HG03439 (cell line): ENCODE measurements around the gene HSDL1.

ENCODE experiments used
- ATAC-seq: cut with Tn5 transposase; IDR thresholded peaks from one replicate; pipeline ENCODE4 v1.9.1; 2021; ENCODE audit warnings: mild to moderate bottlenecking, moderate library complexity; ENCODE audit not compliant: unreplicated experiment

Gene HSDL1

DNA sequence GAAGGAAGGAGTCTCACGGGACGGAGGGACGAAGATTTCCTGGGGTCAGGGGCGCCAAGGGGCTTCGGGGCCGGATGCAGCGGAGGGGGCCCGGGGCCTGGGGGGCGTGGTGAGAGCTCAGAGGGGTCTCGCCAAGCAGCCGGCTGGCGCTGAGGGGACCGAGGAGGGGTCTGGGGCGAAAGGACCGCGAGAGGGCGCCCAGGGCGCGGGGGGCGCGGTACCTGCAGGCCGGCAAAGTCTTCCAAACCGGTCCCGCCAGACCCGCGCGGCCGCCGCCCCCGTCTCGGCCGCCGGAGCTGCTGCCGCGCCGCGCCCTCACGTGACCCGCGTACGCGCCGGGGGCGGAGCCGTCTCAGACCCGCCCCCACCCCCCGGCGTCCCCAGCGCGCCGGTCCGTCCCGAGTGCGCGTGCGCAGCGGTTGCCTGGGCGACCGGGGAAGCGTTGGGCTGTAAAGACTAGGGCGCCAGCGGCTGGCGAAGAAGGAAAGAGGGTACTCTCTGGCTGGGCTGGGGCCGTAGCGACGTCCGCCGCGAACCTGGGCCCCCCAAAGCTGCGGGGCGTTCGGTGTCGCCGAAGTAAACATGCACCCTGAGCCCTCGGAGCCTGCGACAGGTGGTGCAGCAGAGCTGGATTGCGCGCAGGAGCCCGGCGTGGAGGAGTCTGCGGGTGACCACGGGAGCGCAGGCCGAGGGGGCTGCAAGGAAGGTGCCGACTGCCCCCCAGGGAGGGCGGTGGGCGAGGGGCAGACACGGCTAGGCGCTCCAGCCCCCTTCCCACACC is at the start of gene HSDL1, which contains the start of gene DNAAF1:
TSS of gene HSDL1 (minus strand) at position 319 of the 781 bp plus-strand sequence. CDS start 13,856 bp downstream, outside the sequence.
TSS of gene DNAAF1 (plus strand) at position 450 of the 781 bp plus-strand sequence. CDS start at position 583, 133 bp downstream.
- peak; percentile 76 for ATAC-seq

DNA sequence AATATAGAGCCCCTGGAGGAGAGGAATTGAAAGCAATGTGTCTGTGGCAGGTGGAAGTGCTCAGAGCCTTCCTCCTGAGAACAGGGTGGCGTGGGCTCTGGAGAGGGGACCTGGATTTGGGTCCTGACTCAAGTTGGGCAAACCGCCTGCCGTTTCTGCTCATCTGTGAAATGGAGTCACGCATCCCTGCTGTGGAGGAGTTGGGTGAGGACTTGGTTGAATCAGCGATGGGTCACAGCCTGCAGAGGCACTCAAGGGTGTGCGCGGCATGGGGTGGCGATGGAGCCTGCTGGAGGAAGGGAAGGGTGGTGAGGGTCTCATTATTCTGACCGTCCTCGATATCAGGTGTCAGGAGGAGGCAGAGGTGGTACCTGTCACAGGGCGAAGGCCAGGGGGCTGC is 49.0 kb upstream of the HSDL1 start:
- no peak for ATAC-seq

- no peak for ATAC-seq
These were observed 48.5 kb upstream of the HSDL1 start for GRCh38 chr16:84193480-84193879.

DNA sequence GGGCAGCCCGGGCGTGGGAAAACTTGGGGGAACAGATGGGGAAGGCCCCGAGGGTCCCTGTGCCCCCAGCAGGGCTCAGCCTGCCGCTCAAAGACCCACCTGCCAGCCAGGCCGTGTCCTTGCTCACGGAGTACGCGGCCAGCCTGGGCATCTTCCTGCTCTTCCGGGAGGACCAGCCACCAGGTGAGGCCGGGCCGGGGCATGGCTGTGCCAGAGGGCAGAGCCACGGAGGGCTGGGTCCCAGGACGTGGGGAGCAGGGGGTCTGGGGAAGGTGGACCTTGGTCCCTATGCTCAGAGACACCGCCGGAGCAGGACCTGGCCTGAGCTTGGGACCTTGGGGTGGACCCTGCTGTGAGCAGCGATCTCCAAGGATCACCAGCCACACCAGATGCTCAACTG is 46.5 kb upstream of the HSDL1 start:
- ATAC-seq: no peak

GRCh38 chr16:84190731-84191388 is 45.9 kb upstream of the HSDL1 start, which contains the start of gene ADAD2:
Gene ADAD2, plus strand, starts transcription at chr16:84191157. Its CDS starts 74 bp downstream, at chr16:84191231.
- ATAC-seq: no peak

- ATAC-seq: peak; percentile 86
These were observed 41.9 kb upstream of the HSDL1 start, which contains the start of gene TAF1C for GRCh38 chr16:84186685-84187437. Gene TAF1C, minus strand, starts transcription at chr16:84187057. Its CDS starts 2,069 bp downstream, at chr16:84184988.

GRCh38 chr16:84184775-84185174 is 39.8 kb upstream of the HSDL1 start:
- ATAC-seq: no peak

DNA sequence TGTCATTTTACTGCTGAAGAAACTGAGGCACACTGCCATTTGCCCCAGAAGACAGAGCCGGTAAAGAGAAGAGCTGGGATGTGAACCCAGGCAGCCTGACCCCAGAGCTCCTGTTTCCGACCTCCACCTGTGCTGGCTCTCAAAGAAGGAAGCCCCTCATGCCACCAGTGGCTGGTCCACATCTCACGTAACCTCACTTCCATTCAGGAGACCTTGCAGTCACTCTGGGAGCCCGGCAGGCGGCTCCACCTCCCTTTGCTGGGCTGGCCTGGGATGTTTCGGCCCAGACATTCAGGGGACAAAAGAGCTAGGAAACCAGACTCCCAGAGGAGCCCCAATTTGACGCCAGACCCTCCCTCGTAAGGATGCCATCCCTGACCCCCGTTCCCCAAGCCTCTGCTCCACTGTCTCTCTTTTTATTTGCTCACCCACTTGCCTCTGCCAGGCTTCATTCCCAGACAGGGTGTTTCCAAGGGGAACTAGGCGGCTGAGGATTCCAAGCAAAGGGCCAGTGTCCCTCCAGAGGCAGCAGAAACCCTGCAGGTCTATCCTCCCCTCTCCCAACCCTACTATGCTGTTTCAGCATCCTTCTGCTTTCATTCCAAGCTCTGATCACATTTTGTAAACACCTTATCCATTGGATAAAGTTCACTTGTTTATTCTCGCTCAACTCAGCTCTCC is 39.1 kb upstream of the HSDL1 start:
- ATAC-seq: no peak

DNA sequence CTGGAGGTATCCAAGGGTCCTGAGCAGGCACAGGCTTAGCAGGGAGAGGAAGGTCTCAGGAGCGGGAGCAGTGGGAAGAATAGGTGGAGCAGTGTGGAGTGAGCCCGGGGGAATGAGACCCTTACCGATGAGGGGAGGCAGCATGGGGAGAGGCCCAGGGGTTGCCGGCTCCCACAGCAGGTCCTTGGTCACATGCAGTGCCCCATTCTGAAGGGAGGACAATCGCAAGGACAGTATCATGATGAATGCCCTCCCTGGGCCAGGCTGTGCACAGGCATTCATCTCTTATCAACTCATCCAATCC is 38.5 kb upstream of the HSDL1 start:
- ATAC-seq: no peak

DNA sequence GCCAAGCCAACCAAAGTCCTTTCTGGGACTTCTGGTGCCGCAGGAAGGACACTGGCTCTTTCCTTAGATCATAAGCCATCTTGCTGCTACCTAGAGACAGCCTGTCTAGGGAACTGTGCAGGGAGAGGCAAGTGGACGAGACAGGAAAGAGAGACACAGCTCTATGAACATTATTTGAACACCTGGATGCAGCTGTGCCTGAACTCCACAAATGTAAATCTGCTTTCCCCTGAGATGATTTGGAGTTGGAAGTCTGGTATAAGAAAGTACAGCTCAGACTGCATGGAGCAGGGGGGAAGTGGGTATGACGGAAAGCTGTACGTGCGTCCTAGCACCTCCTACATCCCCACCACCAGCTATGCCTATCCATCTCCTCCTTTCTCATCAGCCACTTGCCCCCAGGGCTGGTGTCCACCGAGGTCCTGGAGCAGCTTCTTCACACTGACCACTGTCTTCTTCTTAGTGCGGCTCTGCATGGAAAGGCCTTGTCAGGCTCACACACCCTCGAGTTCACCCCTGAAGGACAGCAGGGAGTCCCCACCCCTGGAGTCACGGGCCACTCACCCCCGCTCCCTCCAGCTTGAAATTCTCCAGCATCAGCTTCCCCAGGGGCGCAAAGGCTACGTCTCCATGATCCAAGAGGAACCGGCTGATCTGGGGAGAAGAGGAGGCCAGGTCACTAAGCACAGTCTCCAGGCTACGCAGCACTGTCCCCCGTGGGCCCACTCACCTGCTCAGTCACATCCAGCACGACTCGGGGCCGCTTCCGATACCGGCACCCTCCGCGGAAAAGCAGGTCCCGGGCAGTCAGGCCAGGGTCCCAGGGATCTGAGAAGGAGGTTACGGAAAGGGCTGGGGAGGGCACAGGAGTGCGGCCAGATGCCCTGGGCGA is 37.9 kb upstream of the HSDL1 start:
- ATAC-seq: no peak

- ATAC-seq: no peak
These were observed 37.1 kb upstream of the HSDL1 start for GRCh38 chr16:84182104-84182503.

GRCh38 chr16:84181144-84181915 is 36.4 kb upstream of the HSDL1 start:
- ATAC-seq: no peak

DNA sequence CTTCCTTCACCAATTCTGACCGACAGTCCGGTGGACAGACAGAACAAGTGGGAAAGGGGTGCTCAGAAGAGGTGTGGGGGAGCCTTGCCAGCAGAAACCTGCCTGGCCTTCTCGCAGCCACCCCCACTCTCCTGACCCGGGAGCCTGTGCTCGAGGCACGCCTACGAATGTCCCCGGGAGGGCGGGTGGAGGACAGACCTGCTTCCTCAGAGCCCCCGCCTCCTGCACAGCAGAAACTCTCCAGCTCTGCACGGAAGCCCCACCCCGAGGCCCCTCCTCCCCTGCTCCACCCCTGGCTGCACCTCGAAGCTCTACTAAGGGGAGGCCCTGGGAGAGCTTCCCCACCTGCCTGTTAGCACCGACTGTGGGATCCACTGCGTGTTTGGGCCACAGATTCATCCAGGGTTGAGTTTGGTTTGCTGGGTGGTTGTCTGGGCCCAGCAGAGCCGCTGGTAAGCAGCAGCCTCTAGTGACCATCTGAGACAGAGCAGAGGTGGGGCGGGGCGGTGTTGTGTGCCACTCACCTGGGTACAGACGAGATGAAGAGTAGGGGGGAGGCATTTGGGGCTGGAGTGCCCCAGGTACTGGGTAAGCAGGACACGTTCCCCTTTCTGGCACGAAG is 35.7 kb upstream of the HSDL1 start:
- no peak for ATAC-seq

DNA sequence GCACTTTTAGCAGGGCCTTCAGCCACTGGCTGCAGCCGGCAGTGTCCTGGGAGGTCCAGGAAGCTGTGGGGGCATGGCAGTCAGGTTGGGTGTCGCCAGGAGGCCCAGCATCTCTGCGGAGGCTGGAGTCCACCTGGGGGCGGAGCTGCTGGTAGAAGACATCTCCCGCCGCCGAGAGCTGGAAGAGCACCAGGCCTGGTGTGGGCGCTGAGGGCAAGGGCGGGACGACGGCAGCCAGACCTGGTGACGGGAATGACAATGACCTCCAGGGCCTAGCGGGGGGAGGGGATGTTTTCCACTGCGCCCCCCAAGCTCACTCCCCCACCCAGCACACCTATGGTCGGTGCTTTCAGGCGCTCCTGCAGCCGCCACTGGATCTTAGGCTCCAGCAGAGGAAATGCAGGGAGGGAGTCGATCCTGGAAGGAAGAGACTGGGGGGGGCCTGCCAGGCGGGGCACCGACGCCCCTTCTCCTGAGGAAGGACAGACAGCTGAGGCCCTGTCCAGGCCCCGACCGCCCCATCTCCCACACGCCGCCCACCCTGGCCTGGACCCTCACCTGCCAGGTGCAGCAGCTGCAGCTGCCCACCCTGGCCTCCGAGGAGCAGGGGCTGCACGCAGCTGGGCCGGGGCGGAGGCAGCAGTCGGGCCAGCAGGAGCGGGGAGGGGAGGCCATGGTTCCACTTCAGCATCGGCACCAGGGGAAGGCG is 34.8 kb upstream of the HSDL1 start:
- no peak for ATAC-seq

DNA sequence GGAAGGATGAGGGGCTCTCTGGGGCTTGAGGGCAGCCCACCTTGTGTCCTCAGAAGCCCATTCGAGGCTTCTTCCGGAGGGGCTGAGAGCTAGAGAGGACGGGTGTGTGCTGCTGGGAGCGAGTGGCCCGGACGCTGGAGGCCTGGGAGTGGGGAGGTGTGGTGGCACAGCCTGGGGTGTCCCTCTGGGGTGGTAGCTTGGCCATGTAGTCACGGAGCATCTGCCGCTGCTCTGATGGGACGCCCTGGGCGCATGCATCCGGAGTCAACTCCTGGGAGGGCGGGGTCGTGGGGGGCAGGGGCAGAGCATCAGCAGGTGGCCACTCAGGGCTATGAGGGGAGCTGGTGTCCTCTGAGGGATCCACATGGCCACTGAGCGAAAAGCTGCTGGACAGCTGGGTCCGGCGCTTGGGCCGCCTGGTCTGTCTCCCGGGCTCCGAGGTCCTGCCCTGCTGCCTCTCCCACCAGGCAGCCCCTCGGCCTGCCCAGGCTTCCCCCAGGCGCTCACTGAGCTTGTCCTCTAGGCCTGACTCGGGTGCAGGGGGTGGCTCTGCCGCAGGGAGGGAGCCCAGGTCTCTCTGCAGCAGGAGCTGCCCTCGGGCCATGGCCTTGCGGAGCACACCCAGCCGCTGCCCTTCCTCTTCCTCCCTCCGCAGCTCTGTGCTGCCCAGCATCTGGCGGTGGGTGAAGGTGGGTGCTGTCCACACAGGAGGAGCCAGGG is 34.1 kb upstream of the HSDL1 start:
- no peak for ATAC-seq

GRCh38 chr16:84178146-84178765 is 33.3 kb upstream of the HSDL1 start:
- ATAC-seq: no peak

DNA sequence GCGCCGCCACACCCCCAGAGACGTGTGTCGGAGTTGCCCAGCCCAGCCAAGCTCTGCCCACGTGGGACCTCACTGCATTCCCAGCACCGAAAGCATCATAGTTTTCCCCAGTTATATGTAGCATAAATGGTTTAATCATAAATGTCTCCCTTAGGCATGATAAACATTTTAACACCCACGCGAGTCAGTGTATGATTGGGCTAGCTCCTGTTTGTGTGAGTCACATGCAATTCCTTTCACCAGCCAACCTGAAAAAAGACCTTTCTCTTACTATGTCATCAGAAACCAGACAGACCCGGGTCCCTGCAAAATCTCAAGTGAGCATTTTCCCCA is 32.7 kb upstream of the HSDL1 start:
- no peak for ATAC-seq
